Uterus (tissue), 2 donors: Measurements from ENCODE around the gene SDK2.

Experiments used
- POLR2A ChIP-seq, 2 donors: fragments of 450-650 bp; IDR thresholded peaks; one replicate each; pipeline ENCODE4 v1.6.1; 2016; ENCODE audit warnings: antibody characterized with exemption in 2 of 2, mild to moderate bottlenecking in 1 of 2, moderate library complexity in 1 of 2
- TF ChIP-seq, protein P1 (sequence below), 4 experiments: fragments of 200-600 bp in 2 of 4; fragments of 450-650 bp in 2 of 4; sonication (generic) in 2 of 4; IDR thresholded peaks; one replicate each; pipeline ENCODE4 v1.5.1; 2016 to 2019; ENCODE audit warnings: antibody characterized with exemption in 4 of 4, mild to moderate bottlenecking in 2 of 4, moderate library complexity in 1 of 4

DNA sequence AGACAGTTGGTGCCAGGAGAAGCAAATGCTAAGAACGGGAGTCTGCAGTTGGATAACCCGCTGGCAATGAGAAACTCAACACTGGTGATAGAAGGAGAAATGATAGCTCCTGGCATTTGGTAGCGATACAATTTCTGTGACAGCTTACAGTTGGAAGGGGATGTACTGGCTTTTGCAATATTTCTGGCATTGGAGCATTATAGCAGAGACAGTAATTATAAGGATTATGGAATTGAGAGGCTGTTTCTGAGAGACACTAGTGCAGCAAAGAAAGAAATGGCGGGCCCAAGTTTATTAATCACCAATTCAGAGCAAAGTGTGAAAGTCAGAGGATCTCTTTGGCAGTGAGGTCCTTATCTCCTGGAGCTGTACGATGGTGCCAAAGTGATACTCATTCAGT lies 16.1 kb upstream of the SDK2 start:
- TF ChIP-seq, protein P1, sequence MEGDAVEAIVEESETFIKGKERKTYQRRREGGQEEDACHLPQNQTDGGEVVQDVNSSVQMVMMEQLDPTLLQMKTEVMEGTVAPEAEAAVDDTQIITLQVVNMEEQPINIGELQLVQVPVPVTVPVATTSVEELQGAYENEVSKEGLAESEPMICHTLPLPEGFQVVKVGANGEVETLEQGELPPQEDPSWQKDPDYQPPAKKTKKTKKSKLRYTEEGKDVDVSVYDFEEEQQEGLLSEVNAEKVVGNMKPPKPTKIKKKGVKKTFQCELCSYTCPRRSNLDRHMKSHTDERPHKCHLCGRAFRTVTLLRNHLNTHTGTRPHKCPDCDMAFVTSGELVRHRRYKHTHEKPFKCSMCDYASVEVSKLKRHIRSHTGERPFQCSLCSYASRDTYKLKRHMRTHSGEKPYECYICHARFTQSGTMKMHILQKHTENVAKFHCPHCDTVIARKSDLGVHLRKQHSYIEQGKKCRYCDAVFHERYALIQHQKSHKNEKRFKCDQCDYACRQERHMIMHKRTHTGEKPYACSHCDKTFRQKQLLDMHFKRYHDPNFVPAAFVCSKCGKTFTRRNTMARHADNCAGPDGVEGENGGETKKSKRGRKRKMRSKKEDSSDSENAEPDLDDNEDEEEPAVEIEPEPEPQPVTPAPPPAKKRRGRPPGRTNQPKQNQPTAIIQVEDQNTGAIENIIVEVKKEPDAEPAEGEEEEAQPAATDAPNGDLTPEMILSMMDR (IDR thresholded peaks at IDR 0.05), result no peak
- no peak for TF ChIP-seq POLR2A (IDR thresholded peaks at IDR 0.05)
